Thymus (tissue), 11 donors: Measurements from ENCODE around the gene SLC4A1. TPM values are rescaled to one million over a fixed set of nuclear protein-coding genes. Genes with fewer than 3 reads are reported as not detected.

Source experiments
- DNase-seq, 9 donors: peaks; one replicate each; pipeline ENCODE4 v3.0.0-alpha.2; 2013; ENCODE audit warnings: low spot score in 9 of 9, low read depth in 6 of 9, missing footprints in 1 of 9
- H3K27ac ChIP-seq, 2 donors: one replicate each; pipeline ENCODE4 v1.5.1; 2013; ENCODE audit warnings: control low read depth in 1 of 2, low read depth in 1 of 2, low read length in 1 of 2, mild to moderate bottlenecking in 1 of 2, moderate library complexity in 1 of 2
- H3K27me3 ChIP-seq, 2 donors: one replicate each; pipeline ENCODE4 v1.5.1; 2013; ENCODE audit warnings: low read length in 1 of 2; ENCODE audit not compliant: control insufficient read depth in 2 of 2, insufficient read depth in 1 of 2
- H3K36me3 ChIP-seq, 2 donors: one replicate each; pipeline ENCODE4 v1.5.1; 2013; ENCODE audit warnings: low read length in 1 of 2, mild to moderate bottlenecking in 1 of 2, moderate library complexity in 1 of 2; ENCODE audit not compliant: control insufficient read depth in 2 of 2, insufficient read depth in 2 of 2
- H3K4me1 ChIP-seq, 2 donors: one replicate each; pipeline ENCODE4 v1.5.1; 2013; ENCODE audit warnings: low read length in 2 of 2; ENCODE audit not compliant: control insufficient read depth in 2 of 2, insufficient read depth in 2 of 2
- H3K4me3 ChIP-seq, 2 donors: one replicate each; pipeline ENCODE4 v1.5.1; 2013; ENCODE audit warnings: low read length in 2 of 2, control low read depth in 1 of 2, mild to moderate bottlenecking in 1 of 2
- H3K9me3 ChIP-seq, 2 donors: one replicate each; pipeline ENCODE4 v1.5.1; 2013; ENCODE audit warnings: low read length in 1 of 2, mild to moderate bottlenecking in 1 of 2; ENCODE audit not compliant: control insufficient read depth in 2 of 2, insufficient read depth in 1 of 2
- WGBS: extraction: QIAGEN DNeasy Blood & Tissue Kit; methylation state at CpG from one replicate; pipeline ENCODE4 v1.1.7; 2013; 5-methylcytosine and 5-hydroxymethylcytosine counted together
- polyA plus RNA-seq: library from polyadenylated mRNA; stranded (reverse); fragments of 200-250 nt; gene quantifications from one replicate; pipeline ENCODE4 v1.2.3, GENCODE V29; 2013
- total RNA-seq: library from RNA; stranded (reverse); fragments of 120-200 nt; gene quantifications from one replicate; pipeline ENCODE4 v1.2.4, GENCODE V29; 2013
- donor health status: healthy.

SLC4A1 gene
- total and polyA plus RNA-seq, 2 donors: 0.37 to 6.9 TPM

DNA sequence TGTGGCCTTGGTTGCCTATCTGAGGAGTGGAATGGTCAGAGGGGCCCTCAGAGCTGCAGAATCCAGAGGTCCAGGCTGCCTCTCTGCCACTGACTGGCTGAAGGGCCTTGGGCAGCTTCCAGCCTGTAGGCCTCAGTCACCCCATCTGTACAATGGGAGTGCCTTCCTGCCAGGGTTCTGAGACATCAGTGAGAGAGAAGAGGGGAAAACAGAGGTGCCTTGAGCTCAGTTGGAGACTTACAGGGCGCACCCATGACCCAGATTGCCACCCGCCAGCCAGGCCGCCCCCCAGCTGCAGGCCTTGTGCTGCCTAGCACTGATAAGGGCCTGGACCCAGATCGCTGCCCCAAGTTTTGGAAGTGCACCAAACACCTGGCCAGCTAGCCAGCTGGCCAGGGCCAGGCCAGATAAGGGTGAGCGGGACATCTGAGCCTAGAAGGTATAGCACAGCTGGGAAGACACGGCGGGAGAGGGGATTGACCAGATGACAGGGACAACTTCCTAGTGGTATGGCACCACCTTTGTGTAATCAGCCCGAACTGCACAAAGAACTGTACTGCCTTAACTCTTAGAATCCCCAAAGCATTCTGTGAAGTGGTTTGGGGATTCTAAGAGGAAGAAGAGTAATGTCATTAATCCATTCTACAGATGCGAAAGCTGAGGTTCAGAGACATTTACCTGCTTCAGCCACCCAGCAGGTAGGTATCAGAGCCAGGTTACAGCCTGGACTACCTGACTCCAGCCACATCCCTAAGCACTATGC lies 1.4 kb downstream of the SLC4A1 start:
- Histone ChIP-seq H3K27ac (no peak overlapping the region), H3K4me1 (no peaks in the 10 kb centered on the region), H3K27me3 (peaks cover 0 to 6% of the 10 kb centered on the region in 2 donors), H3K36me3 (no peaks in the 10 kb centered on the region), H3K4me3 (no peak overlapping the region), H3K9me3 (no peaks in the 10 kb centered on the region)
- no peak for DNase-seq
- WGBS: 93% methylated on average over 9 of the region's 9 CpGs

DNA sequence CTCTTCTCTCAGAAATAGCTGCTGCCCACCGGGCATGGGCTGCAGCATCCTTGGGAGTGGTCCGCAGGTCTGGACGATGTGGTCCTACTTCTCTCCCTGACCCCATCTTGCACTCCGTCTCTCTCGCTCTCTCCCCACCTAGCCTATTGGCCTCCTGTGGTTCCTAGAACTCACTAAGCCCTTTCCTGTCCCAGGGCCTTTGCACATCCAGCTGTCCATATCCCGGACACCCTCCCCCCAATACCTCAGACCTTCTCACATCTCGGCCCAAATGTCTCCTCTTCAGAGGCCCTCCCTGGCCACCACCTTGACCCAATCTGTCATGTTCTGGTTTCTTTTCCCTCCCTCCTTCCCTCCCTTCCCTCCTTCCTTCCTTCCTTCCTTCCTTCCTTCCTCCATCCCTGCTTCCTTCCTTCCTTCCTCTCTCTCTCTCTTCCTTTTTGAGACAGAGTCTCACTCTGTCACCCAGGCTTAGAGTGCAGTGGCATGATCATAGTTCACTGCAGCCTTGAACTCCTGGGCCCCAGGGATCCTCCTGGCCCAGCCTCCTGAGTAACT lies 4.5 kb downstream of the SLC4A1 start:
- Histone ChIP-seq H3K9me3 (no peaks in the 10 kb centered on the region), H3K36me3 (no peaks in the 10 kb centered on the region), H3K4me3 (no peak overlapping the region), H3K27ac (no peak overlapping the region), H3K4me1 (peaks cover 0 to 5% of the 10 kb centered on the region in 2 donors), H3K27me3 (peaks cover 0 to 2% of the 10 kb centered on the region in 2 donors)
- 96% methylated on average over 7 of the region's 7 CpGs for WGBS
- DNase-seq: no peak

- DNase-seq: no peak
- Histone ChIP-seq H3K9me3 (no peaks in the 10 kb centered on the region), H3K4me1 (peaks cover 0 to 5% of the 10 kb centered on the region in 2 donors), H3K27ac (no peak overlapping the region), H3K4me3 (no peak overlapping the region), H3K27me3 (no peaks in the 10 kb centered on the region), H3K36me3 (no peaks in the 10 kb centered on the region)
- 79% methylated on average over 11 of the region's 11 CpGs for WGBS
Measured at GRCh38 chr17:44262654-44263225, 5.2 kb downstream of the SLC4A1 start.

- no peaks in the 10 kb centered on the region for H3K9me3 ChIP-seq
- H3K4me3 ChIP-seq: no peak overlapping the region
- no peak for DNase-seq
- no peaks in the 10 kb centered on the region for H3K36me3 ChIP-seq
- peaks cover 0 to 5% of the 10 kb centered on the region in 2 donors for H3K4me1 ChIP-seq
- 99% methylated on average over 6 of the region's 6 CpGs for WGBS
- H3K27me3 ChIP-seq: no peaks in the 10 kb centered on the region
- H3K27ac ChIP-seq: no peak overlapping the region
Measured at GRCh38 chr17:44260296-44260695, 7.6 kb downstream of the SLC4A1 start.

DNA sequence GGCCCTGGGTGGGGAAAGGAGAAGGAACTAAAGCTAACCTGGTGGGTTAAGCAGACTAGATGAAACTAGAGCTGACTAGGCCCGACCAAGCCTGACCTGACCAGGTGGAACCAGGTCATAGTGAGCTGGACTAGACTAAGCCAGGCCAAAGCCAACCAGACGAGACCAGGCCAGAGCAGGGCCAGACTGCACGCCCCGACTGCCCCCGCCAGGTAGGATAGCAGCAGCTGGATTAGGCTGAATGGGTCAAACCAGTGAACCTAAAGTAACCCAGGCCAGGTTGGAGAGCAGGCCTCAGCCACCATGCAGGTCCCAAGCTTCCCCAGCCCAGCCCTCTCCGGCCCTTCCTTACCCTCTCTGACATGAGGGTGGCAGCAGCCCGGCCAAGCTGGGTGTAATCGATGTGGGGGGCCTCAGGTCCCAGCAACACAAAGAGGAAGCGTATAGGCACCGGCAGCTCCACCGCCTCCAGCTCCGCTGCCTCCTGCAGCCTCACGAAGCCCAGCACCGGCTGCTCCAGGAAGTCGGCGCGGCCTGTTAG lies 9.1 kb downstream of the SLC4A1 start:
- DNase-seq: no peak
- Histone ChIP-seq H3K27ac (no peak overlapping the region), H3K27me3 (peaks cover 0 to 3% of the 10 kb centered on the region in 2 donors), H3K4me3 (no peak overlapping the region), H3K36me3 (no peaks in the 10 kb centered on the region), H3K9me3 (no peaks in the 10 kb centered on the region), H3K4me1 (peaks cover 0 to 5% of the 10 kb centered on the region in 2 donors)
- WGBS: 63% methylated on average over 17 of the region's 17 CpGs

GRCh38 chr17:44257815-44258760 lies 9.8 kb downstream of the SLC4A1 start:
- no peak for DNase-seq
- no peaks in the 10 kb centered on the region for H3K36me3 ChIP-seq
- no peak overlapping the region for H3K27ac ChIP-seq
- H3K9me3 ChIP-seq: no peaks in the 10 kb centered on the region
- 95% methylated on average over 23 of the region's 23 CpGs for WGBS
- no peak overlapping the region for H3K4me3 ChIP-seq
- peaks cover 0 to 3% of the 10 kb centered on the region in 2 donors for H3K27me3 ChIP-seq
- H3K4me1 ChIP-seq: peaks cover 0 to 5% of the 10 kb centered on the region in 2 donors

GRCh38 chr17:44256671-44257070 lies 11.3 kb downstream of the SLC4A1 start:
- Histone ChIP-seq H3K27me3 (peaks cover 0 to 3% of the 10 kb centered on the region in 2 donors), H3K9me3 (no peaks in the 10 kb centered on the region), H3K4me3 (no peak overlapping the region), H3K4me1 (peaks cover 0 to 5% of the 10 kb centered on the region in 2 donors), H3K36me3 (no peaks in the 10 kb centered on the region), H3K27ac (no peak overlapping the region)
- DNase-seq: no peak
- WGBS: 84% methylated on average over 4 of the region's 4 CpGs

DNA sequence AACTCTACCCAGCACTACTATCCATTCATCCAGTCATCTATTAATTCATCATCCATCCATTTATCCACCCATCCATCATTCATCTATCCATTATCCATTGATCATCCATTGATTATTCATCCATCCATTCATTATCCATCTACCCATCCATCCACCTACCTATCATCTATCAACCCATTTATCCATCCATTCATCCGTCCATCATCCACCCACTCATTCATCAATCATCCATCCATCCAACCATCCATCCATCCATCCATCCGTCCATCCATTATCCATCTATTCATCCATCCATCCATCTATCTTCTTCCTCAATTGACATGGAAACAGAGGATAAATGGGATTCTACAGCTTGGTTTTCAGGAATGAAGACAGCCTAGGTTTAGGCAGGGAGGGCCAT lies 12.0 kb downstream of the SLC4A1 start:
- no peak for DNase-seq
- peaks cover 0 to 5% of the 10 kb centered on the region in 2 donors for H3K4me1 ChIP-seq
- no peaks in the 10 kb centered on the region for H3K36me3 ChIP-seq
- H3K27ac ChIP-seq: no peak overlapping the region
- no peak overlapping the region for H3K4me3 ChIP-seq
- WGBS: 95% methylated on average over 2 of the region's 2 CpGs
- peaks cover 0 to 3% of the 10 kb centered on the region in 2 donors for H3K27me3 ChIP-seq
- no peaks in the 10 kb centered on the region for H3K9me3 ChIP-seq
